Ovary (tissue), 9 donors: ENCODE measurements around the gene CIAPIN1. TPM values are rescaled to one million over a fixed set of nuclear protein-coding genes. Genes with fewer than 3 reads are reported as not detected.

Source experiments
- DNase-seq, 5 donors: peaks; one replicate each; pipeline ENCODE4 v3.0.0-alpha.2; 2019 to 2020
- H3K27ac ChIP-seq, 2 donors: fragments of 200-600 bp; one replicate each; pipeline versions ENCODE4 v1.5.1 to v1.8.0; 2019 to 2022
- H3K27me3 ChIP-seq: fragments of 200-600 bp; one replicate; pipeline ENCODE4 v1.8.0; 2022
- H3K36me3 ChIP-seq: fragments of 200-600 bp; sonication (generic); one replicate; pipeline ENCODE4 v1.5.1; 2019
- H3K4me1 ChIP-seq: one replicate; pipeline ENCODE4 v1.8.1; 2013; ENCODE audit warnings: mild to moderate bottlenecking, moderate library complexity; ENCODE audit not compliant: insufficient read depth
- H3K4me3 ChIP-seq: fragments of 200-600 bp; sonication (generic); one replicate; pipeline ENCODE4 v1.5.1; 2017
- H3K9me3 ChIP-seq, 2 donors: fragments of 200-600 bp in 1 of 2; sonication (generic) in 1 of 2; one replicate each; pipeline versions ENCODE4 v1.5.1 to v1.8.1; 2013 to 2019; ENCODE audit warnings: mild to moderate bottlenecking in 1 of 2, moderate library complexity in 1 of 2
- EP300 ChIP-seq: sonication (generic); formaldehyde crosslinking; IDR thresholded peaks from one replicate; pipeline ENCODE4 v1.6.1; 2017; ENCODE audit warnings: antibody characterized with exemption
- POLR2A ChIP-seq: fragments of 450-650 bp; IDR thresholded peaks from one replicate; pipeline ENCODE4 v1.6.1; 2017; ENCODE audit warnings: antibody characterized with exemption, mild to moderate bottlenecking, moderate library complexity
- WGBS, 3 donors: extraction: QIAGEN DNeasy Blood & Tissue Kit in 1 of 3; methylation state at CpG; one replicate each; pipeline versions ENCODE4 v1.1.5 to v1.1.7; 2013 to 2017; 5-methylcytosine and 5-hydroxymethylcytosine counted together
- intact Hi-C, 4 donors: fragments of 100-400 bp; cut with DNase I; formaldehyde crosslinking; loops; one replicate each; pipeline versions ENCODE4 v1.11.0 to v1.15.1; 2022 to 2023
- polyA plus RNA-seq, 2 donors: library from polyadenylated mRNA; stranded (reverse); fragments of 200-250 nt in 1 of 2; fragments of 350-450 nt in 1 of 2; fragmentation: Illumina TruSeq in 1 of 2; extraction: RNeasy Lipid Tissue Mini Kit (QIAGEN cat#74804) in 1 of 2; gene quantifications; one replicate each; pipeline ENCODE4 v1.2.3, GENCODE V29; 2013 to 2014
- total RNA-seq, 7 donors: library from RNA; depleted of rRNA in 2 of 7; stranded (reverse); fragments of >200 nt in 2 of 7; fragmentation: NEBNext Ultra II Directional in 3 of 7; extraction: Animal tissue kit (Norgen Biotek cat#: 25700) in 3 of 7; gene quantifications; one replicate each; pipeline versions ENCODE4 v1.1.0 to v1.2.4, GENCODE V29; 2016 to 2023
- TF ChIP-seq, protein P1 (sequence below), 3 donors: fragments of 450-650 bp in 2 of 3; fragments of 200-600 bp in 1 of 3; IDR thresholded peaks; one replicate each; pipeline versions ENCODE4 v1.5.1 to v1.8.0; 2016 to 2022; ENCODE audit warnings: antibody characterized with exemption in 3 of 3, mild to moderate bottlenecking in 1 of 3
- donor health status: DM: no; HTN: no; CAD: no; lungs with moderate emphysema.
- donor health status: DM: no; HTN: no; CAD: no.
- donor health status: Bipolar disorder and iron deficiency.
- donor health status: DM: yes; HTN: yes; CAD: no.
- donor health status: DM: no; HTN: no; CAD: no.
- donor health status: DM: yes; HTN: yes; CAD: no.

CIAPIN1 gene
- total and polyA plus RNA-seq, 9 donors: 9.2 to 33.5 (median 20.8) TPM

DNA sequence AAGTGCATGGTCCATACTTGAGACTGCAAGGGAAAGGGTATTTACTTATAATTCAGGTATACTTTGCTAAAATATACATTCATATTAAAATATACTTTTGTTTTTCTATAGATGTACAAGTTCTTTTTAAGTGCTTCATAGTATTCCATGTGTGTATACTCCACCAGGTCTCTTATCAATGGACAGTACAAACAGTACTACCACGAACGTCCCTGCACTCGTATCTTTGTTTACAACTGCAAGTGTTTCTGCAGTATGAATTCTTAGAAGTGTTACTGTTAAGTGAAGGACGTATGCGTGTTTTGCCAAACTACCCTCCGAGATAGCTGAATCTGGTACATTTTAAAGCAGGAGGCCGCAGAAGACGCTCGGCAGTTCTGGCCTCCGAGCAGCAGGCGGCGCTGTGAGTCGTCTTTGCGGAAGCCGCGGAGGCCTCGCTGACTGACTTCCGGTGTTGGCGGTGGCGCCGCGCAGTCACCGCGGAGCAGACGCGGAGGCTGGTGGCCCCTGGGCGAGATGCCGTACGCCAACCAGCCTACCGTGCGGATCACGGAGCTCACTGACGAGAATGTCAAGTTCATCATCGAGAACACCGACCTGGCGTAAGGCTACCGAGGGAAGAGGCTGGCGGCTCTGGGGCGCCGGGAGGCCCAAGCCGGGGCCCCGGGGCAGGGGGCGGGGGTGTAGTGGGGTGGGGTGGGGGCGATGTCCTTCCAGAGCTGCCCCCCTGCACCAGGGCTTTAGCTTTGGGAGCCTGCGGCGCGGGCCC lies 15.2 kb upstream of the CIAPIN1 start, which contains the start of gene POLR2C:
POLR2C (plus strand) TSS at position 471 of the 769 bp plus-strand sequence; CDS start at position 517, 46 bp downstream.
- DNase-seq: peak; percentile 82 to 92 (median 87)
- intact Hi-C loops: loop anchor here in 1 of 4 donors (10.0 kb wide), 1 partner anchor 52 kb away; no protein-coding TSS in a partner anchor
- Histone ChIP-seq H3K4me3 (peak within 1 kb of the TSS; percentile 99), H3K27ac (peak within 1 kb of the TSS; percentile 56 to 76), H3K9me3 (no peaks in the 10 kb centered on the region), H3K4me1 (peaks cover 11% of the 10 kb centered on the region), H3K27me3 (no peaks in the 10 kb centered on the region), H3K36me3 (no peaks in the 10 kb centered on the region)
- TF ChIP-seq POLR2A (peak; percentile 92), EP300 (no peak)
- TF ChIP-seq, protein P1, sequence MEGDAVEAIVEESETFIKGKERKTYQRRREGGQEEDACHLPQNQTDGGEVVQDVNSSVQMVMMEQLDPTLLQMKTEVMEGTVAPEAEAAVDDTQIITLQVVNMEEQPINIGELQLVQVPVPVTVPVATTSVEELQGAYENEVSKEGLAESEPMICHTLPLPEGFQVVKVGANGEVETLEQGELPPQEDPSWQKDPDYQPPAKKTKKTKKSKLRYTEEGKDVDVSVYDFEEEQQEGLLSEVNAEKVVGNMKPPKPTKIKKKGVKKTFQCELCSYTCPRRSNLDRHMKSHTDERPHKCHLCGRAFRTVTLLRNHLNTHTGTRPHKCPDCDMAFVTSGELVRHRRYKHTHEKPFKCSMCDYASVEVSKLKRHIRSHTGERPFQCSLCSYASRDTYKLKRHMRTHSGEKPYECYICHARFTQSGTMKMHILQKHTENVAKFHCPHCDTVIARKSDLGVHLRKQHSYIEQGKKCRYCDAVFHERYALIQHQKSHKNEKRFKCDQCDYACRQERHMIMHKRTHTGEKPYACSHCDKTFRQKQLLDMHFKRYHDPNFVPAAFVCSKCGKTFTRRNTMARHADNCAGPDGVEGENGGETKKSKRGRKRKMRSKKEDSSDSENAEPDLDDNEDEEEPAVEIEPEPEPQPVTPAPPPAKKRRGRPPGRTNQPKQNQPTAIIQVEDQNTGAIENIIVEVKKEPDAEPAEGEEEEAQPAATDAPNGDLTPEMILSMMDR (IDR thresholded peaks at IDR 0.05): peak; percentile 91 to 96 (median 94)
- 0 to 1% (median 1%) methylated on average over 44 to 47 of the region's 47 CpGs for WGBS, 3 donors

DNA sequence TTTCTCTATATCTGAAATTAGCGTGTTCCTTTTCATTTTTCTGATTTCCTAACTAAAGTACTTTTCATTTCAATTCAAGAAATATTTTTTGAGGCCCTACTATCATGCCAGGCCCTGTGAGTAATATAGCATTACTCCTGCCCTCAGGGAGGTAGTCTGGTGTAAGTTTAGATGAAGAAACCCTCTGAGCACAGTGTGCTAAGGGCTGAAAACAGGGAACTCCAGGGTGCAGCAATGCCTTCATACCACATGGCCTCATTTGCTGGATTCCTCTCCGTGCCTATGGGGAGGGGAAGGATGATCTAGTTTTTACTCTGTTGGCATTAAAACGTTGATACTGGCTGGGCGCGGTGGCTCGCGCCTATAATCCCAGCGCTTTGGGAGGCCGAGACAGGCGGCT lies 4.8 kb upstream of the CIAPIN1 start:
- DNase-seq: no peak
- TF ChIP-seq POLR2A: no peak
- no peak for TF ChIP-seq EP300
- TF ChIP-seq, protein P1 (IDR thresholded peaks at IDR 0.05): no peak
- 92 to 94% (median 93%) methylated on average over 10 of the region's 10 CpGs for WGBS, 3 donors
- no peaks in the 10 kb centered on the region for H3K36me3 ChIP-seq
- intact Hi-C loops: no loop called here
- no peak overlapping the region for H3K27ac ChIP-seq
- no peaks in the 10 kb centered on the region for H3K9me3 ChIP-seq
- peaks cover 3% of the 10 kb centered on the region for H3K4me1 ChIP-seq
- no peaks in the 10 kb centered on the region for H3K27me3 ChIP-seq
- no peak overlapping the region for H3K4me3 ChIP-seq

DNA sequence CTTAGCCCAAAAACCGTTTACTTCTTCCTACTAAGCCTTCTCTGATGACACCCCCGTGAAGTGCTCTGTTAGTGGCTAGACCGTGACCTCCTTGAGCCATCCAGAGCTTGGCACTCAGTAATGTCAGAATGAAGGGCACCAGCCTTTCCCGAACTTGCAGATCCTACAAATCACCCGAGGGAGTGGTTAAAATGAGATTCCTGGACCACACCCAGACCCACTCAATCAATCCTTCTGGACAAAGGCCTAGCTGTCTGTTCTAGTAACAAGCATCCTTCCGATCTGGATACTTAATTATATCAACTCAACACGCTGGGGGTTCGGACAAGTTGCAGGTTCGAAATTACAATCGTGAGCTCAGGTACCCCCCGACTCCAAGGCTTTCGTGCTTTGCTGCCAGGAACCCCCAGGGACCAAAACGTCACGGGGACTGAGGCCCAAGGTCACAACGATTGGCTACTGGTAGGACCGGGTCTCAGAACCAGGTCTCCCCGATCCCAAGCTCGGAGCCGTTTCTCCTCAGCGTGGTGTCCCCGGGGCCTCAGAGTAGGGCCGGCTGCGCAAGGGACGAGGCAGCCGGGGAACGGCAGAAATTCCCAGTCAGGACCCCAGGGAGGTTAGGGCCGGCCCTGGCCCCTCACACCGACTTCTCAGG lies 527 bp downstream of the CIAPIN1 start:
- TF ChIP-seq POLR2A (no peak), EP300 (no peak)
- no peaks in the 10 kb centered on the region for H3K9me3 ChIP-seq
- no peaks in the 10 kb centered on the region for H3K36me3 ChIP-seq
- peak overlapping the region; percentile 10 to 68 for H3K27ac ChIP-seq
- H3K4me1 ChIP-seq: peaks cover 8% of the 10 kb centered on the region
- H3K4me3 ChIP-seq: peak overlapping the region; percentile 81
- H3K27me3 ChIP-seq: no peaks in the 10 kb centered on the region
- 2 to 3% (median 2%) methylated on average over 28 of the region's 28 CpGs for WGBS, 3 donors
- intact Hi-C loops: no loop called here
- DNase-seq: peak in 1 of 5 donors; percentile 49

DNA sequence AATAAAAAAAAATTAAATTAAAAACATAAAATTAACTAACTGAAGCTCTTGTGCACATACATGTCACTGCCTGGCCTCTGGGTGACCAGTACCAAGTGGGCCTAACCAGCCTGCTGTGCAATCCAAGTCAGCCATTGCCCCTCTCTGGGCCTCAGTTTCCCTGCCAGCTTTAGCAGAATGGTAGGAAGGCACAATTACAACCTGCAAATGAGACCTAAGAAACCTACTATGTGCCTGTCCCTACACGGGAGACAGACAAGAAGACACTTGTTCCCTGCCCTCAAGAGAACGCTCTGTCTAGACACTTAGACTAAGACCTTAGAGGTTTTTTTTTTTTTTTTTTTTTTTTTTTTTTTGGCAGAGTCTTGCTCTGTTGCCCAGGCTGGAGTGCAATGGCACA lies 1.7 kb downstream of the CIAPIN1 start:
- Histone ChIP-seq H3K27ac (no peak overlapping the region), H3K27me3 (no peaks in the 10 kb centered on the region), H3K4me3 (no peak overlapping the region), H3K36me3 (no peaks in the 10 kb centered on the region), H3K9me3 (no peaks in the 10 kb centered on the region), H3K4me1 (peaks cover 8% of the 10 kb centered on the region)
- DNase-seq: no peak
- WGBS, 3 donors: 89 to 94% (median 93%) methylated on average over 2 of the region's 2 CpGs
- intact Hi-C loops: no loop called here
- TF ChIP-seq EP300: no peak
- TF ChIP-seq, protein P1 (IDR thresholded peaks at IDR 0.05): no peak
- no peak for TF ChIP-seq POLR2A
